Fibroblast of the aortic adventitia (primary cell): ENCODE measurements around the gene PACRG. TPM values are rescaled to one million over a fixed set of nuclear protein-coding genes. Genes with fewer than 3 reads are reported as not detected.

ENCODE experiments used
- DNase-seq: peaks from one replicate; pipeline ENCODE4 v3.0.0-alpha.2; 2010; ENCODE audit warnings: low read depth
- H3K4me3 ChIP-seq: 2 replicates; pipeline ENCODE4 v1.5.1; 2011; ENCODE audit warnings: low read depth, mild to moderate bottlenecking, control low read depth, low read length, moderate library complexity
- CTCF ChIP-seq: IDR thresholded peaks from 2 replicates; pipeline ENCODE4 v1.5.1; 2011; ENCODE audit warnings: mild to moderate bottlenecking, low read length, control low read depth, inconsistent platforms; ENCODE audit not compliant: insufficient read depth
- total RNA-seq: library from RNA; depleted of rRNA; stranded (reverse); fragments of >200 nt; gene quantifications from 2 replicates; pipeline ENCODE4 v1.2.3, GENCODE V29; 2012; ENCODE audit warnings: low replicate concordance

PACRG gene
- total RNA-seq, 1 donor, result 0.63 TPM

GRCh38 chr6:163165922-163166321, 438.1 kb downstream of the PACRG start:
- no peak for DNase-seq
- TF ChIP-seq CTCF, result no peak
- H3K4me3 ChIP-seq, result no peak overlapping the region

DNA sequence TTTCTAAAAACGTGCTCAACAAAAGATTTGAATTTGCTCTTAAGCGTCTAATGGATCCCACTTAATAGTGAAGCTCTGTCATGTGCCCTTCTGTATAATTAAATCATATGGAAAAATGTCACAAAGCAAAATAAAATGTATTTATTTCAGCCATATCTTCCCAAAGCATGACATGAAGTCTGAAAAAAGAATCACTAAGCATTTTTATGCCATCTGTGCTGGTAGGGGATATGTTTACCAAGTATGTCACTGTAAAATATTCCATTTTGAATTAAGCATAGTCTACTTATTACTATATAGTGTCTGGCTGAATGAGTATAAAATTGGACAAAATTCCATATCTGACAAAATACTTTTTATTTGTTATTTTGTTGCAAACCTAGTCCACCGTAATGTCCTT, 438.7 kb downstream of the PACRG start:
- DNase-seq, result no peak
- TF ChIP-seq CTCF, result no peak

DNA sequence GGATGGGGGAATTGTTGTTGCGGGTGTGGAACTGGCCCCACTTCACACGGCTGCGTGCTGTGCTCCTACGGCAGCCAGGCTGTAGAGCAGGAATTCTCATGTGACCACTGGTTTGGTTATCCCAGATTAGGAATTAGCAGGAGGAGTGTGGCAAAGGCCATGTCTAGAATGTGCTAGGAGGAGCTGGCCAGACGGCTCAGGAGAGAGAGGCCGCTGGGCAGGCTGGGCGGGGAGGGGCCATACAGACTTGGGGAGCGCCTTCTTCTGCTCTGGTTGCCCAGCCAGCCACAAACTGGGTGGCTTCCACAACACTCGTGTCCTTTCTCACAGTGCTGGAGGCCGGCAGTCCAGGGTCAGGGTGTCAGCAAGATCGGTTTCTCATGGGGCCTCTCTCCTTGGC, 441.7 kb downstream of the PACRG start:
- DNase-seq, result no peak
- TF ChIP-seq CTCF, result no peak
- H3K4me3 ChIP-seq, result no peak overlapping the region

More for the DNA sequence above, 438.7 kb downstream of the PACRG start:
- H3K4me3 ChIP-seq, result no peak overlapping the region

DNA sequence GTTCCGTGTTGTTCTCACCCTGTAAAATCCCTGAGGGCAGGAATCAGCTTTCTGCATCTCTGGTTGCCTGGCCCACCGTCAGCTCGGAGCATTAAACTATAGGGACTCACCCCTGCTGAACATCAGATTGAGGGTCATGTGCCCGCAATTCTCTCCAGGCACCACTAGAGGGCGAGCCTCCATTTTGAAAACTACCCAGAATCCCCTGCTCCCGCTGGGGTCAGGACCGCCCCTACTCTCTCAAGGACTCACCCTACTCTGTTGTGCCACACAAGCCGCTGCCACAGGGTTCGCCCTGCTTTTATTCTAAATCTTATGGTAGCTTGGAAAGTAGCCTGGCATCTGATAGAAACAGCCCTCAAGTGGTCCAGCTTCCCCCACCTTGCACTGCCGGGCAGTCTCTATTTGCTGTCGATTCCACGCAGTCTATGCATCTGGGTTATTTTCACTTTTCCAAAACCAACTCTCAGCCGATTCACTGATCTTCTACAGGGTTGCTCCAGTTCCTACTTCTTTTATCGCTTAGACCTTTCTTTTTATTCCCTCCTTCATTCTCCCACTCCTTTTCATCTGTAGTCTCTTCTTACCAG, 442.6 kb downstream of the PACRG start:
- H3K4me3 ChIP-seq, result no peak overlapping the region
- TF ChIP-seq CTCF, result peak; percentile 57
- no peak for DNase-seq

DNA sequence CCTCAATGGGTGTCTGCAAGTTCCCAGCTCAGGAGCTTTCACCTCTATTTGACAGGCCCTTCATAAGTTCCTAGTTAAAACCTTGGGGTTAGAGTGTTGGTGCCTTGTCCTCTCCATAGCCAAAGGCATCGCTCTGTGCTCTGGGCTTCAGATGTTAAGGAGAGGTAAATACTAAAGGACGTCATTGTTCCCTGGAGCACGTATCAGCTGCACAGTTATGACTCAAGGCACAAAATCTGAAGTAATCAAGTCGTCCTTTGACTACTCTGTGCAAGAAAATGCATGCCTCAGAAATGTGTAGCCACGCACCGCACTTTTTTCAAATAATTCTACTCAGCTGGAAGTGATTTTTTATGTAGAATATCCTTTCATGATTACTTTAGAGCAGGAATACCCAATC, 446.0 kb downstream of the PACRG start:
- no peak overlapping the region for H3K4me3 ChIP-seq
- DNase-seq, result no peak
- TF ChIP-seq CTCF, result no peak

DNA sequence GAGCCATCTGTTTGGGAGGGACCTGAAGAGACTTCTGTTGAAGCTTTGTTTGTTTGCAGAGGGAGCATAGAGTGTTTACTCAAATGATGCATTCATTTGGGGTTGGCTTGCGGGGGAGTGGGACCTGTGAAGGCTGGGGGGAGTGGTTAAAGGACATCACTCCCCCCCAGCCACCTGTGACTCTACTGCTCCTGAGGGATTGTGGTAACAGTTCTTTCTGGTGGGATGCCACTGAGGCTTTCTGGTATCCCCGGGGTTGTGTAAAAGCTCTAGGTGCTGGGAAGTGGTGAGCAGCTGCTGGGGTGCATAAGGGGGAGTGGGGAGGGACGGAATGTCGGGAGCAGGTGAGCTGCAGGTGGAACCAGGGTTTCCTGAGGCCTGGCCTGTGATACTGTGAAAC, 447.5 kb downstream of the PACRG start:
- no peak for DNase-seq
- TF ChIP-seq CTCF, result no peak
- H3K4me3 ChIP-seq, result no peak overlapping the region

- no peak overlapping the region for H3K4me3 ChIP-seq
- no peak for DNase-seq
- no peak for TF ChIP-seq CTCF
Measured at GRCh38 chr6:163176097-163176496, 448.3 kb downstream of the PACRG start.
